GM13976 (cell line): ENCODE results near the gene PDE6D.

ENCODE experiments used
- DNase-seq: peaks from one replicate; pipeline ENCODE4 v3.0.0; 2012; ENCODE audit warnings: low spot score
- in situ Hi-C: fragments of 300-500 bp; cut with MboI; formaldehyde crosslinking; loops from one replicate; pipeline ENCODE4 v1.12.0; 2022; ENCODE audit warnings: low sequenced_read_pairs, mixed read lengths, inconsistent platforms; ENCODE audit not compliant: unreplicated experiment
- TF ChIP-seq, protein P1 (sequence below): IDR thresholded peaks from 2 replicates; pipeline ENCODE4 v1.5.1; 2012; ENCODE audit warnings: borderline replicate concordance, mild to moderate bottlenecking; ENCODE audit not compliant: insufficient read depth; ENCODE audit errors: extremely low read depth, missing control alignments, control extremely low read depth

The PDE6D gene

DNA sequence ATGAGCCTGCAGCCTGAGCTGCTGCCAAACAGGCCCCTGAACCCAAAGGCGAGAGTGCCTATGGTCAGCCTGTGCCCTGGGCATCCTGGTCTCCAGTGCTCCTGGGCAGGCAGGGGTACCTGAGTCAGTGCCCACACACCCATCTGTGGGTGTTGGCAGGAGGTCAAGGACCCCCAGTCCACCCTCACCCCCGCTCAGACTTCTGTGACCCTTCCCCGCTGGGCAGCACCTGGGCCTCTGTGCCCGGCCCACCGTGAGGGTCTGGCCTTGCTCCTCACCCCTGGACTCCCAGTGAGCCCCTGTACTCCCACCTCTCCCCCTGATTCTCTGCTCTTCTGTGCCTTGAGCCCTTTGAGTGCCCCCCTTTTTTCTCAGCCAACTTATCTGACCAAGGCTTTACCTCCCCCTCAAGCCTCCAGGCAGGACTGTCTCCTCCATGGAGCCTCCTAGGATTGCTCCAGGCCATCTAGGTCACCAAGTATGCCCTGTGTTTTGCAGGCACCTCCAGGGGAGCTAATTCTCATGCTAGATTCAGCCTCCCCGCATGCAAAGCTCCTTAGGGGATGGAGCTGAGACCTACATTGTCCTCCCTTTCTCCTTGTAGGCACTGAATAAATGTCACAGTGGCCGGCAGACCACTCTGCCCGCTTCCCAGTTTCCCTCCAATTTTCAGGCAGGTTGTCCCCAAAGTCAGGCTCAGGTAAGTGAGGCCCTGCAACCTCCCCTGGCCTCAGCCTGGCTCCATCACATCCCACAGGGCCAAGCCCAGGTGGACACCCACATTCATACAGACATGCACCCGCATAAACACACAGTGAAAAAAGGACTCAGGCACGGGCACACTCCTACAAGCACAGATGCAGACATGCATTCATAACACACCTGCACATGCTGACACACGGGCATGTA is 94.6 kb downstream of the PDE6D start:
- TF ChIP-seq, protein P1, sequence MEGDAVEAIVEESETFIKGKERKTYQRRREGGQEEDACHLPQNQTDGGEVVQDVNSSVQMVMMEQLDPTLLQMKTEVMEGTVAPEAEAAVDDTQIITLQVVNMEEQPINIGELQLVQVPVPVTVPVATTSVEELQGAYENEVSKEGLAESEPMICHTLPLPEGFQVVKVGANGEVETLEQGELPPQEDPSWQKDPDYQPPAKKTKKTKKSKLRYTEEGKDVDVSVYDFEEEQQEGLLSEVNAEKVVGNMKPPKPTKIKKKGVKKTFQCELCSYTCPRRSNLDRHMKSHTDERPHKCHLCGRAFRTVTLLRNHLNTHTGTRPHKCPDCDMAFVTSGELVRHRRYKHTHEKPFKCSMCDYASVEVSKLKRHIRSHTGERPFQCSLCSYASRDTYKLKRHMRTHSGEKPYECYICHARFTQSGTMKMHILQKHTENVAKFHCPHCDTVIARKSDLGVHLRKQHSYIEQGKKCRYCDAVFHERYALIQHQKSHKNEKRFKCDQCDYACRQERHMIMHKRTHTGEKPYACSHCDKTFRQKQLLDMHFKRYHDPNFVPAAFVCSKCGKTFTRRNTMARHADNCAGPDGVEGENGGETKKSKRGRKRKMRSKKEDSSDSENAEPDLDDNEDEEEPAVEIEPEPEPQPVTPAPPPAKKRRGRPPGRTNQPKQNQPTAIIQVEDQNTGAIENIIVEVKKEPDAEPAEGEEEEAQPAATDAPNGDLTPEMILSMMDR = no peak
- no peak for DNase-seq
- in situ Hi-C loops = no loop called here

DNA sequence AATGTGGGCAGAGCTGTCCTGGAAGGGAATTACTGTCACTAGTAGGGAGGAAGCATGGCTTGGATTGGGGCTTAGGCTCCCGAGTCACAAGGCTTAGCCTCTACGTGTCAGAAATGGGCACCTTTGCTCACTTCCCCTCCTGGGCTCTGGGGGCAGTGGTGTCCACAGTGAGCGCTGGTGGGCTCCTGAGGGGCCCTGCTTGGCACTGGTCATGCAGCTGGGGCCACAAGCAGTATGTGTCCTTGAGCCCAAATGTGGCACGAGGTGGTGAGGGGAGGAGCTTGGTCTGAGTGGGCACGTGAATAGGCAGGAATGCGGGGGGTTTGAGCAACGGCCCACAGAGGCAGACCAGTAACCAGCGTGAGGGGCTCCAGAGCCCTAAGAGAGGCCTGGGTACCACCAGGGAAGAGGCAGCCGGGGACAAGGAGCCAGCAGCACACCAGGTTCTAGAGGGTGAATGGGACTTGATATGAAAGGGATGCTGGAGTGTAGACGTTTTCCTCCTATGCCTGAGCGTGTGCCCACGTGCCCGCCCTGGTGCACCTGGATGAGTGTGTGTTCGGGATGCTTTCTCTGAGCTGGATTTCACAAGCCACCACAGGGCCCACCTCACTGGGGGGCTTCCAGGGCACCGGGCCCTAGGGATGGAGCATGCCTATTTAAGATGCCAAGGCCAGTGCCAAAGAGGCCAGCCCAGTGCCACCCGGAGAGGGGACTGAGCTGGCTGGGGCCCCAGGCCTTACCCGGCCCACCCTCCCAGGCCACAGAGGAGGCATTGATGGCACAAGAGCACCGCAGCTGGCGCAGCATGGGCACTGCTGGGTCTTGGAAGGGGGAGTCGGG is 95.5 kb downstream of the PDE6D start:
- in situ Hi-C loops = no loop called here
- DNase-seq = no peak
- TF ChIP-seq, protein P1 = no peak

DNA sequence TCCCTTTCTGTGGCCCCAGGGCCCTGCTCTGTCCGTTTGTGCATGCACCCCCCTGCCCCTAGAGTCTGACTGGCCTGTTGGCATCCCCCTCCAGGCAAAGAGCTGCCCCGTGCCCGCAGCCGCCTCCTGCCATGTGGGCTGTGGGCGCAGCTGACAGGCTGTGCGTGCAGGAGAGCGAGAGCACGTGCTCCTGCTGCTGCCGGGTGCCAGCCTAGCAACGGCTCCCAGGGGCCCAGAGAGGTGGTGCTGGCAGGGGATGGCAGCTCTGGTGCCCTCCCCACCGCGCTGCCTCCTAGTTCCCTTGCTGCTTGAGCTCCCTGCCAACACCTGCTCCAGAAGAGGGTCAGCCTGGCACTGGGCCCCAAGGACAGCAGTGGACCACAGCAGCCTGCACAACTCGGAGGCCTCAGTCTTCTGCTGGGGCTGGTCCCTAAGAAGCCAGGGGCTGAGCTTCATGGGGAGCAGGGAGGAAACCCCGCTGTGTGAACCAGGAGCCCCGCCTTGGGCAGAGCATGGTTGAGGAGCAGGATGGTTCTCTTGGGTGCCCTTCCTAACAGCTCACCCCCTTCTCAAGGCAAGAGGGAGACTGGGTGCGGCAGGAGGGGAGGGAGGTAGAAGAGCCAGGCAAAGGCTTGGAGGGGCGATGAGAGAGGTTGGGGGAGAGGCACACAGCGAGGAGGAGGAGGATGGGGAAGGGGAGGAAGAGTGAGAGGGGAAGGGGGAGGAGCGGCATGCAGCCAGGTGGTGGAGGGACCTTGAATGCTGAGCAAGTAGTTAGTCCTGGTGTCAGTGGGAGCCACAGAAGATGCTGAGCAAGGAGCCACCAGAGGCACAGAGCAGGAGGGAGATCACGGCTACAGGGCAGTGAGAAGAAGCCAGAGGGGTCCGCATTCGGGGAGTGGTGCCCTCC is 96.5 kb downstream of the PDE6D start:
- TF ChIP-seq, protein P1 = no peak
- in situ Hi-C loops = no loop called here

DNA sequence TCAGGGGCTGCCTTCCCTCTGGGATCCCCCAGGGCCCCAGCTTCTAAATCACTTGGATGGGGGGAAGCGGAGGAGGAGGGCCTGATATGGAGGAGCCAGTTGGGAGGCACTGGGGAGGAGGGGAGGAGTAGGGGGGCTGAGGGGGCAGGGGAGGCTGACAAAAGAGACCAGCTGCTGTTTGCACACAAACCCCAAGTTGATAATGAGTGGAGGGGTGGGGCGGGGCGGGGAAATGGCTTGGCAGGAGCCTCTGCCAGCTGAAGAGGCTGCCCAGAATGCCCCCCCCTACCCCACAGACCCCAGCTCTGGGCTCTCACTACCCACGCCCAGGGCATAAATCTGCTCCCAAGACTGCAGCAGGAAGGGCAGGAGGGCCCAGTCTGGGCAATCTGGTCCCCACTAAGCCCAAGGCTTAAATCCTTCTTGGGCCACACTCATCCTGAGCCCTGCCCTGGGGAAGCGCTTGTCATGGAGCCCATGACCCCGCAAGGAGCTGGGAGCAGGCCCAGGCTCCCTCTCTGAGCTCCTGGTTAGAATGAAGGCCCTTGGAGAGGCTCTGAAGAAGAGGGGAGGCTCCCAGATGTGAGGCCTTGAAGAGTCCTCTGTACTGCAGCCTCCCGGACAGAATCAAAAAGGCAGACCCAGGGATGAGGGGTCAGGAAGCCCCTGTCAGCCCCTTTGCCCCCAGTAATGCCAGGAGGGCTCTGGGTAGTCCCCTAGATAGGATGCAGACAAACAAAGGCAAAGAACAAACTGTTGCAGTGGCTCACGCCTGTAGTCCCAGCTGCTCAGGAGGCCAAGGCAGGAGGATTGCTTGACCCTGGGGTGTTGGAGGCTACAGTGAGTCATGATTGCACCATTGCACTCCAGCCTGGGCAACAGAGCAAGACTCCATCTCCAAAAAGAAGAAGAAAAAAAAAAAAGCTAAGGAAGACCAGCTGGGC is 97.5 kb downstream of the PDE6D start:
- TF ChIP-seq, protein P1 = no peak
- DNase-seq = no peak
- in situ Hi-C loops = no loop called here

More for the DNA sequence above, 96.5 kb downstream of the PDE6D start:
- no peak for DNase-seq

DNA sequence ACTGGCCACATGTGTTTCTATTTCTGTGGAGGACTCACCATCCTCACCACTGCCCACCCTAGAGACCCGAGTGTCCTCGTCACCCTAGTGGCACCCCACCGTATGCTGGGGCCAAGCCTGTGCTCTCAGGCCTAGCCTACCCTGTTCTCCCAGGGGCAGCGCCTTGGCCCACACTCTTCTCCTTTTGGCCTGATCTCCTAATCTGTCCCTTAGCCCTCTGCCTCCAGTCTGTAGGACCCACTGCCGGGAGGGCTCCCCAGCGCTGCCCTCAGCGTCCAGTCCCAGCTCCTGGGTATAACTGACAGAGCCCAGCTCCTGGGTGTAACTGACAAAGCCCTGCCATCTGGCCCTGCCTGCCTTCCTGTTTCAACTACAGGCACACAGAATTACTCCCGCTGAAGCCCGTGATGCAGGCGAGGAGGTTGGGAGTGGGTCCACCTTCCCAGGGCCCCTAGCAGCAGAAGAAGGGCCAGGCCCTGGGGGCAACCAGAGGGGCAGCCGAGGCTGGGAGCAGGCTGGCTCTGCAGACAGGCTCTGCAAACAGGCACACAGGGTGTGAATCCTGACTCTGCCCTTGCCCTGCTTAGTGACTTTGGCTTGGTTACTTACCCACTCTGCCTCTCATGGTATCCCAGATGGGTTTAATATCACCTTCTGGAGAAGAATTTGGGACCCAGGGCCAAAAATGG is 98.3 kb downstream of the PDE6D start:
- no peak for DNase-seq
- TF ChIP-seq, protein P1 = no peak
- in situ Hi-C loops = no loop called here
